Activated gamma-delta T cell treated with Interleukin-2 at 50 U/mL for 16 hours (primary cell): ENCODE results near the gene TMTC4.
"Not testable (repeated sequence)": the region's sequence is repeated elsewhere in the genome, so short reads cannot be mapped to it uniquely, and the experiment has no call there.

ENCODE experiments used
- DNase-seq: peaks from one replicate; pipeline ENCODE4 v3.0.0-alpha.2; 2020

TMTC4 gene

DNA sequence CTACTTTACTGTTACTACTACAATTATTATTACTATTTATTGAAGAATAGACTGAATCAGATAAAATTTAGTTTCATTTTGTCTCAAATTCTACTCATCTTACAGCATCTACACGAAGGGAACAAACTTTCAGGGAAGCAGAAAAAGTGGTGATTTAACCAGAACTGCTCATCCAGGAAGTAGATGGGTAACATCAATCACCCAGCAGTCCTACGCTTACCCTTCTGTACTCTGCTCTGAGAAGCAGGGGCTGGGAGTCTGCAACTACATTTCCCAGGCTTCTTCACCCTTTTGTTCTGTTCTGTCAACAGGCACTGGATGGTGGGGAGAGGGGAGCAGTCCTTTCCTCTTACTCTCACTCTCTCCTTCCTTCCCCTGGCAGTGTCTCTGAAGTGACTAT lies 54.7 kb downstream of the TMTC4 start:
- DNase-seq: no peak

DNA sequence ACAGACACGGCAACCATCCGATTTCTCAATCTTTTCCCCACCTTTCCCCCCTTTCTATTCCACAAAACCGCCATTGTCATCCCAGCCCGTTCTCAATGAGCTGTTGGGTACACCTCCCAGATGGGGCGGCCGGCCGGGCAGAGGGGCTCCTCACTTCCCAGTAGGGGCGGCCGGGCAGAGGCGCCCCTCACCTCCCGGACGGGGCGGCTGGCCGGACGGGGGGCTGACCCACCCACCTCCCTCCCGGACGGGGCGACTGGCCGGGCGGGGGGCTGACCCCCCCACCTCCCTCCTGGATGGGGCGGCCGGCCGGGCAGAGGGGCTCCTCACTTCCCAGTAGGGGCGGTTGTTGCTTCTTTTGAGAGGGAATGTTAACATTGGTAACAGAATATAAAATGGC lies 55.7 kb downstream of the TMTC4 start:
- not testable (repeated sequence) for DNase-seq

DNA sequence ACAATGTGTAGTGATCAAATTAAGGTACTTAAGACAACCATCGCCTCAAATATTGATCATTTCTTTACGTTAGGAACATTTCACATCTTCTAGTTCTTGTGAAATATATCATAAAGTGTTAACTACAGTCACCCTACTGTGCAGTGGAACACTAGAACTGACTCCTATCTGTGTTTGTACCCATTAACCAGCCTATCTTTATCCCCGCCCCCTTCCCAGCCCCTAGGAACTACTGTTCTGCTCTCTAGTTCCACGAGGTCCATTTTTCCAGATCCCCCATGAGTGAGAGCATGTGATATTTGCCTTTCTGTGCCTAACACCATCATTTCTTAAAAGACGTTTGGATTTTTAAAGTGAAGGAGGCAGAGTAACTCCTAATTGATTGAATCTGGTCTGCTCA lies 61.6 kb downstream of the TMTC4 start:
- no peak for DNase-seq

GRCh38 chr13:100611678-100612492 lies 62.7 kb downstream of the TMTC4 start:
- no peak for DNase-seq

DNA sequence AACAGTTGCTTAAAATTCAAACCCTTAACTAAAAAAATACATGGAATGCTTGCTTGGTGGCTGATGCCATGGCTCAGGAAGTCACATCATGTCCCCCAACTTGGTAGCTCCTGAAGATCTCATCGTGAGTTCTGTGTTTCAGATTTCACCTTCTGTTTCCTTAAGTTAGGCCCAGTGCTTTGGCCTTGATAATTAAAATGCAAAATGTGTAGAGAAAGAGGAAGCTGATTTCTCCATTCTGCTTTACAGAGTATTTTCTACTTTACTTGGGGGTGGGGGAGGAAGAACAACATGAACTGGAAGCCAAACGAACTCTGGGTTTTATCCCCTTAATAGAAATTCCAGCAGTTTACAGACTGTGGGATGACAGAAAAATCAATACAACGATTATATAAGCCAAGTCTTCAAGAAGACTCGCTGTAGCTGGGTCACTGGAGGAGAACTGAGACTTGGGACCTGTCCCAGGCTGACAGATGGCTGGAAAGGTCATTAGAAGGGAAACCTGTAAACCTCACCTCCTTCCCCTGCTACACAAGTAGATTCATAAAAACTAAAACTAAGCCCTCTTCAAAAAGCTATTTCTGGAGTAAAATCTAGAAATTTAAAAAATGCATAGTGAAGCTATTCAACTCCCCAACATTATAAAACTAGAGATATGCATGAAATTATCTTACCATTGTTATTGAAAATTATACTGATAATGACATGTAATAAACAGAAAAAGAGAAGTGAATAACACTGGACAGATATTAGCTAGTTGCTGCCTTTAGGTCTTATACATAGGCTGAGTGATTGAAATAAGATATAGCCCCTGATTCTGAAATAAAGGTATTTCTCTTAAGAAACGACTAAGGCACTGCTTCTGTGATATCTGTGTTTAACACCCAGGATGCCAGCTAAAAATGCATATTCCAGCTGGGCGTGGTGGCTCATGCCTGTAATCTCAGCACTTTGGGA lies 63.9 kb downstream of the TMTC4 start:
- DNase-seq: no peak

- no peak for DNase-seq
Measured at GRCh38 chr13:100608906-100609305, 65.7 kb downstream of the TMTC4 start.

- no peak for DNase-seq
Measured at GRCh38 chr13:100608489-100608888, 66.1 kb downstream of the TMTC4 start.

DNA sequence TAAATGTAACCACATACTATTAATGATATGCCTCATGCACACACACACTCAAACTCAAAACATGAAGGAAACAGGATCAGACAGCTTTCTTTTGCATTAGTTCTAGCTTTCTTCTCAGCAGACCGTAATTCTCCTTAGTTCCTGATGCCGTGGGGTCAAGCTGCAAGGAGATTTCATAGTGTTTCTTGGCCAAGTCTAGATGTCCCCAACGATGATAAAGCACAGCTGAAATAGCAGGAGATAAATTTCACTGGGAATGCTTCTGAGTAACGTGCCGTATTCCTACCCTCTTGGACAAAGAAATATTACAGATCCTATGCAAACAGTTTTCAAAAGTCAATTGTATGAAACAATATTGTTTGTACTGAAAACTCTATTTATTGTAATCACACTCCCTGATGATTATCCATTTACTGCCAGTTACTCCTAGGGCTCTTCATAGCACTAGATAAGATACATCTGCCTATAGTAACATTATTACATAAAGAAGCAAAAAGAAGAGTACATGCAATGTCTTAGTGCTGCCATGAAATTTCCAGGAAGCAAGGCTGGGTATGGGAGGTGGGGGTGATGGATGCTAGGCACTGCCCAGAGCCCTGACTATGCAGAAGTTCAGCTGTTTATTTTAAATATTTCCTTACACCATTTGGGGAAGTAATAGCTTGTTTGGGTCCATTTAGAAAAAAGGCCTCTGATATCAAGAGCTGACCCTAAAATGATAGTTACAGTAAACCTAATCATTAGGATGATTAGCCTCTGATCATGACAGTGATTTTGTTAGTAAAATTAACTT lies 69.5 kb downstream of the TMTC4 start:
- DNase-seq: no peak

DNA sequence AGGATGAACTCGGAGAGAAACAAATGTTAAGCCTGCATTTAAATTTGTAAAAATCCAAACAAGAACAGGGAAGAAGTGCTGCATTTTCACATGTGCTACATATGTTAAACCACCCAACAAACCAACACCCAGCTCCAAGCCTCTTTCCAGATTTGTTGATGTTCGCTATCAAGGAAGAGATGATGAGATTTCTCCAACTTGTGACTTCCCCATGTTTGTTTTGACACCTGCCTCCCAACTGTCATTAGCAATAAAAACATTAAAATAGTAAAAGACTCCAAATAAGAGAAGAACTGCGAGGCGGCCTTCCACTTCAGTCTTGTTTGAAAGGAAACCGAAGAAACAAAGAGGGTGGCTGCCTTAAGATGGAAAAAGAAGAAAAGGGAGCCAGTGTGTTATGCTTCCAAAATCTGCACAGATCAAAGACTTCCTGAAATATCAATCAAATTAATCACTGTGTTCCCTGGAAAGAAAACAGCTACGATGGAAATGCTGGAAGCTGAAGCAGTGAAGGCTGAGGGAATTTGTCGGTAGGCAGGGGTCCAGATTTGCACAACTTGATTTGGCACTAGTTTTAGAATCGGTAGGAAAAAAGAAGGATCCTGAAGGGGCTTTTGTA lies 72.0 kb downstream of the TMTC4 start:
- no peak for DNase-seq

DNA sequence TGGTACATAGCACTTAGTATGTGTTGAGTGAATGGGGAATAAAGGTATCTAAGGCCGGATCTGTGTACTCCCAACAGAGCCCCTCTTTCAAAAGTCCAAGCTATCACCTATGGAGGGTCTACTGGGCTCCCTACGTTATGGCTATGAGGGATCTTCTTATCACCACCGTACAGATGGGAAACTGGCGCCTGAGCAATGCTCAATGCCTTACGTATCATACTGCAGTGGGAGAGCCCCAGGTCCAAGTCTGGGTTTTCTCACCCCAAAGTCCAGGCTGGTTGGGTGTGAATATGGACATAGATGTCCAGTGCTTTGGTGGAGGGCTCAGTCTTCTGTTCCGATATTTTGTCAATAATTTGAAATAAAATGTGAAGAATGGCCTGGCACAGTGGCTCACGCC lies 72.9 kb downstream of the TMTC4 start:
- no peak for DNase-seq

- no peak for DNase-seq
Measured at GRCh38 chr13:100600915-100601314, 73.7 kb downstream of the TMTC4 start.

DNA sequence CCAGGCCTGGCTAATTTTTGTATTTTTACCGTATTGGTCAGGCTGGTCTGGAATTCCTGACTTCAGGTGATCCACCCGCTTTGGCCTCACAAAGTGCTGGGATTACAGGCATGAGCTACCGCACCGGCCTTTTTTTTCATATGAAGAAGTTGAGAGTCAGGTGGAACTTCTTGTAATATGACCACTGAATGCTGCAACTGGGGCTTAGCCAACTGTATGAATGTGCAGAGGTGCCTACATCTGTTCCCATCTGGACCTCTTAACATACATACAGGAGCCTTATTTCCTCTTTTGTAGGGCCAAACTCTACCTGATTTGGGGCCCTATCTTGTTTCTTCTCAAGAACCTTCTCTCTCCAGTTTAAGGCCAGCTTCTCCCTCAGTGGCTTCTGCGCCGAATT lies 74.1 kb downstream of the TMTC4 start:
- DNase-seq: no peak

DNA sequence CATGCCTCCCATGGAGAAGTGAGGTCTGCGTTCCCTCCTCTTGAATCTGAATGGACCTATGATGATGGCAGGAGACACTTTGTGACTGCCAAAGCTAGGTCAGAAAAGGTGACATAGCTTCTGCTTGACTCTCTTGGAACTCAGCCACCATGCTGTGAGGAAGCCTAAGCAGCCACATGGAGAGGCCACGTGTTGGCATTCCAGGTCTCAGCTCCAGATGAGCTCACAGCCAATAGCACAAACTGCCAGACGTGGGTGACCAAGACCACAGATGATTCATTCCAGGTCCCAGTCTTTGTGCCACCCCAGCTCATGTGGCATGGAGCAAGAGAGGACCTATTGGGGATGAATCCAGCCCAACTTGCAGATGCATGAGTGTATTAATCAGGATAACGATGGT lies 77.3 kb downstream of the TMTC4 start:
- no peak for DNase-seq

DNA sequence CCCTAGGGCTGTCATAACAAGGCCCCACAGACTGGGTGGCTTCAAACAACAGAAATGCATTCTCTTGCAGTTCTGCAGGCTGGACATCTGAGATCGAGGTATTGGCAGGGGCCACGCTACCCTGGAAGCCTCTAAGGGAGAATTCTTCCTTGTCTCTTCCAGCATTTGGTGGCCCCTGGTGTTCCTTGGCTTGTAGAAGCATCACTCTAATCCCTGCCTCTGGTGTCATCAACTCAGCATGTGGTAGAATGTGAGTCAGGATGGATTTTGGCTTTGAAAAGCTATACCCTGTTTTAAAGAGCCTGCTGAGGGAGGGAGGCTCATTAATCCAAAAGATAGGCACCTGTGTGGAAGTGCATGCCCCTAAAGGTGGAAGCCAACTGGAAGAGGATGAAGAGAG lies 78.1 kb downstream of the TMTC4 start:
- DNase-seq: no peak

DNA sequence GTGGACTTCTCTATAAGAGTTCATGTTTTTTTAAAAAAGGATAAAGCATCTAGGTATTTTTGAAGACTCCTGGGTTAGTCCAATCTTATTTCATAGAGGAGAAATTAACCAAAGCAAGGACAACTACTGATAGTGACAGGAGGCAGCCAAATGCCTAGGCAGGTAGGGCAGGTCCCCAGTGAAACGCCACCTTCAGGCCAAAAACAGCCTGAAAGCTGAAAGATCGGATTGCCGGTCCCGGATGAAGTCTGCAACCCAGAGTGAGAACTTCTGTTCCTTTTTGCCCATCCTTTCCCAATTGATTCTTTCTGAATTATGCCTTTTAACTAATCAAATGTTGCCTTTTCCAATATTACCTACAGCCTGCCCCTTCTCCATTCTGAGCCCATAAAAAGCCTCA lies 79.9 kb downstream of the TMTC4 start:
- DNase-seq: no peak

DNA sequence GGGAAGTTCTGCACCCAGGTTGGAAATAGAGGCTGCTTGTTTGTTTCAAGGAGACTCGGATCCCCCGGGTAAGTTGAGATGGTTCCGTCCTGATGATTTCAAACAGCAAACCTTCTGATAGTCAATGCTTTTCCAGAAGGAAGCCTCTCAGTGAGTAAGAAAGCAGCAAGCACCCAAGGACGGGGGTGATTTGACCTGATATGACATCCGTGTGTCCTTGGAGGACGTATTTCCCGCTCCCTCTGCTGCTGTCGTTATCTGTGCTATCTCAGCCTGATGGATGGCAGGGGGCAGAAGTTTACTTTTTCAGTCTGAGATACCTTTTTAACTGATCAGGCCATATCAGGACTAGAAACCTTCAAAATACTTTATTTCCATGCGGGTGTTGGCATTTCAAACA lies 80.3 kb downstream of the TMTC4 start:
- no peak for DNase-seq

- DNase-seq: no peak
Measured at GRCh38 chr13:100589178-100589725, 85.3 kb downstream of the TMTC4 start.

- peak; percentile 82 for DNase-seq
Measured at GRCh38 chr13:100588331-100589177, 86.0 kb downstream of the TMTC4 start, which contains the start of gene GGACT. GGACT (minus strand) TSS chr13:100588789; CDS start chr13:100532591, 56,198 bp downstream.

- DNase-seq: no peak
Measured at GRCh38 chr13:100584896-100585295, 89.7 kb downstream of the TMTC4 start.

DNA sequence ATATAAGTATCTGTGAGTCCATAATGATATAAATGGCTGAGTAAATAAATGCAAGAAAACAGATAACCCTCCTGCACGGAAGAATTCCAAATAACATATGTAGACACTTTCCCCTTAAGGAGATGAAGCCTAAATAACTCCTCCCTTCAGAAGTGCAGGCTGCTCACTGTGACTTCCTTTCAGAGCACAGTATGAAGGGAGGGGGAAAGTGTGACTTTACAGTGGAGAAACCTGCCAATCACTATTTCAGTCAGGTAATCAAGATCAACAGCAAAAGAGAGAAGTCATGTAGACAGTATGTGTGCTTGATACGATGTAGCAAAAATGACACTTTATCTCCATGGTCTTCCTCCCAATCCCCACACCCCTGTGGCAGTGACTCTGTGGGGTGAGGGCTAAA lies 93.1 kb downstream of the TMTC4 start:
- DNase-seq: no peak

DNA sequence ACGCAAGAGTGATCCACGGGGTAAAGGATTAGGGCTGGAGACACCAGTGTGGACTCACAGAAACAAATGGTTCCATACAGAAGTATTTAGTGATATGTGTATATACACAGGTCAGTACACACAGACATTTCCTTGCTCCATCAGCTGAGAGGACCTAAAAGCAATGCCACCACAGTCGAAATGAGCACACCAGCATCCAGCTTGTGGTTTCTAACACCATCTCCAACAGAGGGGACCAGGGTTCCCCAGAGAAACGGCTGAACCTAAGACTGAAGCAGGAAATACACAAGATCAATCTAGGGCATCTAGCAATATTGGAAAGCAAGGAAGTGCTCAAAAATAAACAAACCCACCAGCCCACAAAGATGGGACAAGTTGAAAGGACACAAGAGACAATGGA lies 93.6 kb downstream of the TMTC4 start:
- no peak for DNase-seq
